ENCODE results near the gene PRM1. TPM values are rescaled to one million over a fixed set of nuclear protein-coding genes. Genes with fewer than 3 reads are reported as not detected.

Gene PRM1
- total and polyA plus RNA-seq, 2 of the 13 experiments (the other 11 are each of a cell fraction or from before 2014, with no cell fraction given), result not detected

GRCh38 chr16:11306997-11307638, 26.0 kb upstream of the PRM1 start (continued):
- TF ChIP-seq PAF1 (CRISPR knock-in tag; IDR thresholded peaks at IDR 0.05), result no peak
- TF ChIP-seq SP5 (CRISPR knock-in tag; IDR thresholded peaks at IDR 0.05; ENCODE audit: borderline replicate concordance, low read depth), result peak; percentile 89; the same call in 1 of the 2 replicates
- peak; percentile 67; the same call in 1 of the 2 replicates for TF ChIP-seq SP140L (CRISPR knock-in tag; IDR thresholded peaks at IDR 0.05; ENCODE audit: borderline replicate concordance)
- TF ChIP-seq ZNF775 (CRISPR knock-in tag; IDR thresholded peaks at IDR 0.05; ENCODE audit: borderline replicate concordance), result no peak
- TF ChIP-seq DPF2 (CRISPR knock-in tag; IDR thresholded peaks at IDR 0.05; ENCODE audit: borderline replicate concordance, low read depth), result peak; percentile 76
- TF ChIP-seq ZNF772 (CRISPR knock-in tag; IDR thresholded peaks at IDR 0.05), result 0 out of 2 replicates have a peak, but pooled peaks have one; percentile 34
- no peak for TF ChIP-seq ZBTB3 (CRISPR knock-in tag; IDR thresholded peaks at IDR 0.05; ENCODE audit: borderline replicate concordance, low read depth)
- peak; percentile 63 for TF ChIP-seq ELF1 (CRISPR knock-in tag; IDR thresholded peaks at IDR 0.05)
- peak; percentile 83; the same call in 1 of the 2 replicates for TF ChIP-seq NFKBIZ (CRISPR knock-in tag; IDR thresholded peaks at IDR 0.05)
- no peak; the same call in 1 of the 2 replicates for TF ChIP-seq MEF2D (CRISPR knock-in tag; IDR thresholded peaks at IDR 0.05)
- no peak; the same call in 1 of the 2 replicates for TF ChIP-seq ZFX (CRISPR knock-in tag; IDR thresholded peaks at IDR 0.05; ENCODE audit: low read depth)
- TF ChIP-seq SYNCRIP (IDR thresholded peaks at IDR 0.05; ENCODE audit: insufficient read depth, low read depth, low read length), result no peak
- TF ChIP-seq TOE1 (CRISPR knock-in tag; IDR thresholded peaks at IDR 0.05), result peak; percentile 79; the same call in 1 of the 2 replicates
- no peak for TF ChIP-seq SMARCE1 (IDR thresholded peaks at IDR 0.05; ENCODE audit: borderline replicate concordance)
- peak; percentile 56; the same call in 1 of the 2 replicates for TF ChIP-seq ISX (CRISPR knock-in tag; conservative IDR thresholded peaks at IDR 0.05)
- TF ChIP-seq ZNF660 (CRISPR knock-in tag; IDR thresholded peaks at IDR 0.05; ENCODE audit: borderline replicate concordance, low read depth), result no peak
- TF ChIP-seq ZNF354B (CRISPR knock-in tag; IDR thresholded peaks at IDR 0.05), result no peak
- no peak for TF ChIP-seq ZNF207 (IDR thresholded peaks at IDR 0.05; ENCODE audit: borderline replicate concordance)
- no peak for TF ChIP-seq ELK4 (CRISPR knock-in tag; IDR thresholded peaks at IDR 0.05; ENCODE audit: borderline replicate concordance)
- no peak; the same call in 1 of the 2 replicates for TF ChIP-seq ZNF451 (CRISPR knock-in tag; IDR thresholded peaks at IDR 0.05)
- TF ChIP-seq ZKSCAN5 (CRISPR knock-in tag; IDR thresholded peaks at IDR 0.05), result 0 out of 2 replicates have a peak, but pooled peaks have one; percentile 8
- TF ChIP-seq ATRX (CRISPR knock-in tag; IDR thresholded peaks at IDR 0.05; ENCODE audit: borderline replicate concordance), result no peak
- TF ChIP-seq GTF3A (CRISPR knock-in tag; conservative IDR thresholded peaks at IDR 0.05), result no peak
- no peak for TF ChIP-seq ZNF326 (CRISPR knock-in tag; IDR thresholded peaks at IDR 0.05; ENCODE audit: borderline replicate concordance)
- peak; percentile 91 for TF ChIP-seq ZFP1 (CRISPR knock-in tag; IDR thresholded peaks at IDR 0.05)
- TF ChIP-seq, protein P1, sequence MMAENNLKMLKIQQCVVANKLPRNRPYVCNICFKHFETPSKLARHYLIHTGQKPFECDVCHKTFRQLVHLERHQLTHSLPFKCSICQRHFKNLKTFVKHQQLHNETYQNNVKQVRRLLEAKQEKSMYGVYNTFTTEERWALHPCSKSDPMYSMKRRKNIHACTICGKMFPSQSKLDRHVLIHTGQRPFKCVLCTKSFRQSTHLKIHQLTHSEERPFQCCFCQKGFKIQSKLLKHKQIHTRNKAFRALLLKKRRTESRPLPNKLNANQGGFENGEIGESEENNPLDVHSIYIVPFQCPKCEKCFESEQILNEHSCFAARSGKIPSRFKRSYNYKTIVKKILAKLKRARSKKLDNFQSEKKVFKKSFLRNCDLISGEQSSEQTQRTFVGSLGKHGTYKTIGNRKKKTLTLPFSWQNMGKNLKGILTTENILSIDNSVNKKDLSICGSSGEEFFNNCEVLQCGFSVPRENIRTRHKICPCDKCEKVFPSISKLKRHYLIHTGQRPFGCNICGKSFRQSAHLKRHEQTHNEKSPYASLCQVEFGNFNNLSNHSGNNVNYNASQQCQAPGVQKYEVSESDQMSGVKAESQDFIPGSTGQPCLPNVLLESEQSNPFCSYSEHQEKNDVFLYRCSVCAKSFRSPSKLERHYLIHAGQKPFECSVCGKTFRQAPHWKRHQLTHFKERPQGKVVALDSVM (CRISPR knock-in tag; IDR thresholded peaks at IDR 0.05), result peak; percentile 76
- TF ChIP-seq TOPORS (CRISPR knock-in tag; IDR thresholded peaks at IDR 0.05), result 0 out of 2 replicates have a peak, but pooled peaks have one; percentile 36
- peak in 1 of 2 experiments; percentile 89; a peak in 2 of 4 replicates for TF ChIP-seq KLF16 (CRISPR knock-in tag; IDR thresholded peaks at IDR 0.05)
- TF ChIP-seq SKI (IDR thresholded peaks at IDR 0.05; ENCODE audit: partially characterized antibody), result peak; percentile 83
- TF ChIP-seq NFE2L1 (CRISPR knock-in tag; IDR thresholded peaks at IDR 0.05; ENCODE audit: borderline replicate concordance), result no peak
